Measurements from ENCODE around the gene HOXB1.

DNA sequence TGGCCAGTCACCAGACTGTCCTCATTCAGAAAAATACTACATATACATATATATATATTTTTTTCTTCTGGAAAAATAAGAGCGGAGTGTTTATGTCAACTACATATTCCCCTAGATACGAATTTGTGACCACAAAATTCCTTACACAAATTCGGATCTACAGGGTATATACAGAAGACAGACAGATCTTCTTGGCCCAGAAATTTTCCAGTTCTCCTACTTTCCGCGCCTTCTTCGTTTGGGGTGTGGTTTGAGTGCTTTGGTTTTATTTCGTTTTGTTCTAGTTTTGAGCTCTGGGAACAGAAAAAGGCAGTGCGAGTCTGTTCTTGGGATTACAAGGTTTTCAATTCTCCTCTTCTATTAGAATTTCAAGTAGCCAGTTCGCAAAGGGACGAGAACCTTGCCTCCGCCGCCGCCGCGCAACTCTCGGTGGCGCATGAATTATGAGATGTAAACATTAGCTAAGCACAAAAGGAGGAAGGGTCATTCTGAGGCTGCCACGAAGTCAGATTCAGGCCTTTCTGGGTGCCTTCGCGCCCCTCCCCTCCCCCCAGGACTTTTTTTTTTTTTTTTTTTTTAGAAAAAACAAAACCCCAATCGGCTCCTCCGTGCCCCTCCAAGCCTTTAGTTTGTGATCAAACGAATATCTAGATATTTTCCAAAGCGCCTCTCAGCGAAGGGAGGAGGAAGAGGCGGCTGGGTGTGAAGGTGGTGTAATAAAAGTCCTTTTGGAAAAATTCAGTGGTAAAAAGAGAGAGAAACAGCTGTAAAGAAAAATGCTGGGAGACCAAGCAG, 49.1 kb upstream of the HOXB1 start:
- no peak for TF ChIP-seq ZNF274 (IDR thresholded peaks at IDR 0.05; ENCODE audit: borderline replicate concordance, extremely low read depth, low read length)
- no peak for TF ChIP-seq POLR2A (IDR thresholded peaks at IDR 0.05; ENCODE audit: control extremely low read depth in 1 of 2, low read depth in 2 of 2, low read length in 2 of 2)
- TF ChIP-seq, protein P1, sequence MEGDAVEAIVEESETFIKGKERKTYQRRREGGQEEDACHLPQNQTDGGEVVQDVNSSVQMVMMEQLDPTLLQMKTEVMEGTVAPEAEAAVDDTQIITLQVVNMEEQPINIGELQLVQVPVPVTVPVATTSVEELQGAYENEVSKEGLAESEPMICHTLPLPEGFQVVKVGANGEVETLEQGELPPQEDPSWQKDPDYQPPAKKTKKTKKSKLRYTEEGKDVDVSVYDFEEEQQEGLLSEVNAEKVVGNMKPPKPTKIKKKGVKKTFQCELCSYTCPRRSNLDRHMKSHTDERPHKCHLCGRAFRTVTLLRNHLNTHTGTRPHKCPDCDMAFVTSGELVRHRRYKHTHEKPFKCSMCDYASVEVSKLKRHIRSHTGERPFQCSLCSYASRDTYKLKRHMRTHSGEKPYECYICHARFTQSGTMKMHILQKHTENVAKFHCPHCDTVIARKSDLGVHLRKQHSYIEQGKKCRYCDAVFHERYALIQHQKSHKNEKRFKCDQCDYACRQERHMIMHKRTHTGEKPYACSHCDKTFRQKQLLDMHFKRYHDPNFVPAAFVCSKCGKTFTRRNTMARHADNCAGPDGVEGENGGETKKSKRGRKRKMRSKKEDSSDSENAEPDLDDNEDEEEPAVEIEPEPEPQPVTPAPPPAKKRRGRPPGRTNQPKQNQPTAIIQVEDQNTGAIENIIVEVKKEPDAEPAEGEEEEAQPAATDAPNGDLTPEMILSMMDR (IDR thresholded peaks at IDR 0.05; ENCODE audit: control extremely low read depth in 1 of 3, insufficient read depth in 1 of 3, low read depth in 1 of 3, low read length in 3 of 3): no peak
- no peak for TF ChIP-seq POLR2AphosphoS5 (IDR thresholded peaks at IDR 0.05; ENCODE audit: low read depth, low read length)
